Measurements from ENCODE around the gene NF1. TPM values are rescaled to one million over a fixed set of nuclear protein-coding genes. Genes with fewer than 3 reads are reported as not detected.

NF1 gene
- total and polyA plus RNA-seq, 2 experiments from 2014 or later: 8.4 to 45.9 TPM

GRCh38 chr17:31313982-31314781 lies 219.4 kb downstream of the NF1 start, which contains the start of gene EVI2B:
TSS of gene EVI2B (minus strand) at chr17:31314054. CDS start at chr17:31305609, 8,445 bp downstream.
- 86% methylated on average over 3 of the region's 3 CpGs for WGBS (ENCODE audit: low lambda C conversion rate, missing lambda C conversion rate)
- H4K20me1 ChIP-seq (ENCODE audit: insufficient read depth, poor library complexity, severe bottlenecking): no peaks in the 10 kb centered on the region
- no peak within 1 kb of the TSS for H3K27ac ChIP-seq
- H3K27me3 ChIP-seq: no peaks in the 10 kb centered on the region
- no peak for DNase-seq (ENCODE audit: low spot score)
- no peaks in the 10 kb centered on the region for H3K79me2 ChIP-seq
- H3K4me2 ChIP-seq: no peak within 1 kb of the TSS
- H3K9me3 ChIP-seq (ENCODE audit: low read depth): no peaks in the 10 kb centered on the region
- H3K36me3 ChIP-seq (replicated peaks; ENCODE audit: insufficient read depth, low read depth): no peaks in the 10 kb centered on the region
- no peaks in the 10 kb centered on the region for H3K4me1 ChIP-seq (ENCODE audit: insufficient read depth)
- TF ChIP-seq EZH2phosphoT487 (IDR thresholded peaks at IDR 0.05; ENCODE audit: low read depth, severe bottlenecking, unreplicated experiment) (no peak), EZH2 (IDR thresholded peaks at IDR 0.05; ENCODE audit: borderline replicate concordance) (no peak), CTCF (IDR thresholded peaks at IDR 0.05; ENCODE audit: poor library complexity) (no peak)
- H3K4me3 ChIP-seq: no peak within 1 kb of the TSS
- H3K9me2 ChIP-seq (replicated peaks; ENCODE audit: insufficient read depth): no peaks in the 10 kb centered on the region
- H2AFZ ChIP-seq: no peak within 1 kb of the TSS

- Histone ChIP-seq H3K79me2 (no peaks in the 10 kb centered on the region), H3K4me1 (ENCODE audit: insufficient read depth) (no peaks in the 10 kb centered on the region), H3K9me2 (replicated peaks; ENCODE audit: insufficient read depth) (no peaks in the 10 kb centered on the region), H3K27ac (no peak overlapping the region), H3K4me2 (no peak overlapping the region), H3K9me3 (ENCODE audit: low read depth) (no peaks in the 10 kb centered on the region), H3K36me3 (replicated peaks; ENCODE audit: insufficient read depth, low read depth) (no peaks in the 10 kb centered on the region), H2AFZ (no peak overlapping the region), H3K27me3 (no peaks in the 10 kb centered on the region), H4K20me1 (ENCODE audit: insufficient read depth, poor library complexity, severe bottlenecking) (no peaks in the 10 kb centered on the region), H3K4me3 (no peak overlapping the region)
- TF ChIP-seq CTCF (IDR thresholded peaks at IDR 0.05; ENCODE audit: poor library complexity) (no peak), EZH2 (IDR thresholded peaks at IDR 0.05; ENCODE audit: borderline replicate concordance) (no peak), EZH2phosphoT487 (IDR thresholded peaks at IDR 0.05; ENCODE audit: low read depth, severe bottlenecking, unreplicated experiment) (no peak)
- DNase-seq (ENCODE audit: low spot score): no peak
- 93% methylated on average over 3 of the region's 3 CpGs for WGBS (ENCODE audit: low lambda C conversion rate, missing lambda C conversion rate)
These were observed 220.0 kb downstream of the NF1 start for GRCh38 chr17:31314782-31315100.

GRCh38 chr17:31318298-31318801 lies 223.6 kb downstream of the NF1 start:
- Histone ChIP-seq H3K4me3 (no peak overlapping the region), H3K4me1 (ENCODE audit: insufficient read depth) (no peaks in the 10 kb centered on the region), H3K27me3 (no peaks in the 10 kb centered on the region), H3K36me3 (replicated peaks; ENCODE audit: insufficient read depth, low read depth) (no peaks in the 10 kb centered on the region), H4K20me1 (ENCODE audit: insufficient read depth, poor library complexity, severe bottlenecking) (no peaks in the 10 kb centered on the region), H3K4me2 (no peak overlapping the region), H3K9me2 (replicated peaks; ENCODE audit: insufficient read depth) (no peaks in the 10 kb centered on the region), H3K9me3 (ENCODE audit: low read depth) (no peaks in the 10 kb centered on the region), H2AFZ (no peak overlapping the region), H3K79me2 (no peaks in the 10 kb centered on the region), H3K27ac (no peak overlapping the region)
- no peak for TF ChIP-seq EZH2 (IDR thresholded peaks at IDR 0.05; ENCODE audit: borderline replicate concordance)
- no peak for DNase-seq (ENCODE audit: low spot score)
- WGBS (ENCODE audit: low lambda C conversion rate, missing lambda C conversion rate): 91% methylated on average over 8 of the region's 8 CpGs

GRCh38 chr17:31318851-31319661 lies 224.3 kb downstream of the NF1 start:
- H3K4me2 ChIP-seq: no peak overlapping the region
- H3K79me2 ChIP-seq: no peaks in the 10 kb centered on the region
- WGBS (ENCODE audit: low lambda C conversion rate, missing lambda C conversion rate): 91% methylated on average over 5 of the region's 5 CpGs

More at GRCh38 chr17:31318851-31319661, 224.3 kb downstream of the NF1 start:
- H3K4me3 ChIP-seq: no peak overlapping the region
- no peaks in the 10 kb centered on the region for H3K27me3 ChIP-seq
- no peak overlapping the region for H2AFZ ChIP-seq
- H3K9me3 ChIP-seq (ENCODE audit: low read depth): no peaks in the 10 kb centered on the region
- TF ChIP-seq EZH2 (IDR thresholded peaks at IDR 0.05; ENCODE audit: borderline replicate concordance) (no peak), EZH2phosphoT487 (IDR thresholded peaks at IDR 0.05; ENCODE audit: low read depth, severe bottlenecking, unreplicated experiment) (no peak), CTCF (IDR thresholded peaks at IDR 0.05; ENCODE audit: poor library complexity) (no peak)
- H3K36me3 ChIP-seq (replicated peaks; ENCODE audit: insufficient read depth, low read depth): no peaks in the 10 kb centered on the region
- H3K9me2 ChIP-seq (replicated peaks; ENCODE audit: insufficient read depth): no peaks in the 10 kb centered on the region
- H4K20me1 ChIP-seq (ENCODE audit: insufficient read depth, poor library complexity, severe bottlenecking): no peaks in the 10 kb centered on the region
- DNase-seq (ENCODE audit: low spot score): no peak
- no peak overlapping the region for H3K27ac ChIP-seq
- H3K4me1 ChIP-seq (ENCODE audit: insufficient read depth): no peaks in the 10 kb centered on the region
